ENCODE results near the gene WDR6. TPM values are rescaled to one million over a fixed set of nuclear protein-coding genes. Genes with fewer than 3 reads are reported as not detected.

WDR6 gene
- total and polyA plus RNA-seq, 10 of the 15 experiments (the other 5 are each of a cell fraction or from before 2014, with no cell fraction given), result 21.3 to 169 (median 107) TPM

- ChIA-PET RAD21 (ENCODE audit: unreplicated experiment) (no interaction called here), POLR2A (no interaction called here), CTCF (interaction anchor here (0.6 to 0.8 kb wide), 2 partner anchors 106 to 228 kb away, joined by 3 to 5 read pairs; no protein-coding TSS in a partner anchor), SMC1A (ENCODE audit: uncharacterized antibody, unreplicated experiment) (no interaction called here)
- WGBS (ENCODE audit: insufficient coverage, insufficient replicate concordance, low lambda C conversion rate, missing lambda C conversion rate), result 96% methylated on average over 3 of the region's 3 CpGs
- no TSS peak for BruUV-seq (replicated peaks)
- no peak for TF ChIP-seq JUND (IDR thresholded peaks at IDR 0.05; ENCODE audit: low read depth, low read length)
- TF ChIP-seq RUNX3 (IDR thresholded peaks at IDR 0.05; ENCODE audit: low read length), result peak; percentile 48
- no peak for TF ChIP-seq SUZ12 (IDR thresholded peaks at IDR 0.05; ENCODE audit: unreplicated experiment)
- TF ChIP-seq RBBP5 (conservative IDR thresholded peaks at IDR 0.05), result no peak
- TF ChIP-seq KLF5 (IDR thresholded peaks at IDR 0.05; ENCODE audit: partially characterized antibody), result no peak
- TF ChIP-seq, protein P1, sequence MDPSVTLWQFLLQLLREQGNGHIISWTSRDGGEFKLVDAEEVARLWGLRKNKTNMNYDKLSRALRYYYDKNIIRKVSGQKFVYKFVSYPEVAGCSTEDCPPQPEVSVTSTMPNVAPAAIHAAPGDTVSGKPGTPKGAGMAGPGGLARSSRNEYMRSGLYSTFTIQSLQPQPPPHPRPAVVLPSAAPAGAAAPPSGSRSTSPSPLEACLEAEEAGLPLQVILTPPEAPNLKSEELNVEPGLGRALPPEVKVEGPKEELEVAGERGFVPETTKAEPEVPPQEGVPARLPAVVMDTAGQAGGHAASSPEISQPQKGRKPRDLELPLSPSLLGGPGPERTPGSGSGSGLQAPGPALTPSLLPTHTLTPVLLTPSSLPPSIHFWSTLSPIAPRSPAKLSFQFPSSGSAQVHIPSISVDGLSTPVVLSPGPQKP (IDR thresholded peaks at IDR 0.05; ENCODE audit: low read depth, low read length), result no peak
- no peak for TF ChIP-seq ESRRA (IDR thresholded peaks at IDR 0.05; ENCODE audit: low read length)
- TF ChIP-seq, protein P2, sequence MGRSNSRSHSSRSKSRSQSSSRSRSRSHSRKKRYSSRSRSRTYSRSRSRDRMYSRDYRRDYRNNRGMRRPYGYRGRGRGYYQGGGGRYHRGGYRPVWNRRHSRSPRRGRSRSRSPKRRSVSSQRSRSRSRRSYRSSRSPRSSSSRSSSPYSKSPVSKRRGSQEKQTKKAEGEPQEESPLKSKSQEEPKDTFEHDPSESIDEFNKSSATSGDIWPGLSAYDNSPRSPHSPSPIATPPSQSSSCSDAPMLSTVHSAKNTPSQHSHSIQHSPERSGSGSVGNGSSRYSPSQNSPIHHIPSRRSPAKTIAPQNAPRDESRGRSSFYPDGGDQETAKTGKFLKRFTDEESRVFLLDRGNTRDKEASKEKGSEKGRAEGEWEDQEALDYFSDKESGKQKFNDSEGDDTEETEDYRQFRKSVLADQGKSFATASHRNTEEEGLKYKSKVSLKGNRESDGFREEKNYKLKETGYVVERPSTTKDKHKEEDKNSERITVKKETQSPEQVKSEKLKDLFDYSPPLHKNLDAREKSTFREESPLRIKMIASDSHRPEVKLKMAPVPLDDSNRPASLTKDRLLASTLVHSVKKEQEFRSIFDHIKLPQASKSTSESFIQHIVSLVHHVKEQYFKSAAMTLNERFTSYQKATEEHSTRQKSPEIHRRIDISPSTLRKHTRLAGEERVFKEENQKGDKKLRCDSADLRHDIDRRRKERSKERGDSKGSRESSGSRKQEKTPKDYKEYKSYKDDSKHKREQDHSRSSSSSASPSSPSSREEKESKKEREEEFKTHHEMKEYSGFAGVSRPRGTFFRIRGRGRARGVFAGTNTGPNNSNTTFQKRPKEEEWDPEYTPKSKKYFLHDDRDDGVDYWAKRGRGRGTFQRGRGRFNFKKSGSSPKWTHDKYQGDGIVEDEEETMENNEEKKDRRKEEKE (IDR thresholded peaks at IDR 0.05), result no peak
- Histone ChIP-seq H3K9ac (ENCODE audit: control insufficient read depth, insufficient read depth, low read length) (no peak overlapping the region), H3K4me3 (no peak overlapping the region), H3K27me3 (replicated peaks in 1 of 2; ENCODE audit: control insufficient read depth in 2 of 2, insufficient read depth in 2 of 2, low read length in 1 of 2) (no peaks in the 10 kb centered on the region), H3K36me3 (ENCODE audit: control insufficient read depth in 2 of 2, insufficient read depth in 2 of 2, low read length in 1 of 2) (peaks cover 12 to 22% of the 10 kb centered on the region in 2 experiments), H2AFZ (ENCODE audit: control insufficient read depth, low read depth, low read length) (no peak overlapping the region), H3K9me3 (replicated peaks; ENCODE audit: control insufficient read depth, insufficient read depth, low read length) (no peaks in the 10 kb centered on the region), H3K27ac (ENCODE audit: control insufficient read depth, insufficient read depth) (no peak overlapping the region), H3K4me1 (ENCODE audit: control insufficient read depth, insufficient read depth, low read length) (peaks cover 15% of the 10 kb centered on the region), H3K79me2 (ENCODE audit: control insufficient read depth, insufficient read depth, low read length) (no peaks in the 10 kb centered on the region), H3K4me2 (ENCODE audit: control insufficient read depth, insufficient read depth) (peak overlapping the region; percentile 38; the same call in 1 of the 2 replicates), H4K20me1 (ENCODE audit: control insufficient read depth, insufficient read depth) (no peaks in the 10 kb centered on the region)
- DNase-seq (ENCODE audit: low read depth, low spot score) (no peak), ATAC-seq (peak; percentile 27; the same call in 2 of the 3 replicates), FAIRE-seq (no peak)
- intact Hi-C loops (cut with micrococcal nuclease; ENCODE audit: unreplicated experiment), result no loop called here
- in situ Hi-C loops (cut with MboI), result no loop called here
Observed at GRCh38 chr3:48966367-48966766, 40.8 kb upstream of the WDR6 start.
